SU-DHL-6 (cell line): ENCODE data around the gene SRPK2.

Experiments
- H2AFZ ChIP-seq: fragments of 200-600 bp; sonication (generic); 2 replicates; pipeline ENCODE4 v1.6.1; 2014; ENCODE audit warnings: low read depth, mild to moderate bottlenecking, moderate library complexity, mixed read lengths, antibody characterized with exemption, low read length; ENCODE audit not compliant: severe bottlenecking
- H3F3A ChIP-seq: fragments of 200-600 bp; shearing (Covaris generic); 2 replicates; pipeline ENCODE4 v1.6.0; 2016; ENCODE audit warnings: antibody characterized with exemption, mild to moderate bottlenecking; ENCODE audit not compliant: insufficient read depth
- H3K27ac ChIP-seq: fragments of 200-600 bp; sonication (generic); 2 replicates; pipeline ENCODE4 v1.5.1; 2016; ENCODE audit warnings: low read depth, mild to moderate bottlenecking, low read length, moderate library complexity, mixed read lengths
- H3K27me3 ChIP-seq: fragments of 200-600 bp; sonication (generic), shearing (Covaris generic); 2 replicates; pipeline ENCODE4 v1.6.0; 2014; ENCODE audit warnings: mild to moderate bottlenecking, low read length
- H3K36me3 ChIP-seq: fragments of 200-600 bp; sonication (generic); 2 replicates; pipeline ENCODE4 v1.6.1; 2014; ENCODE audit warnings: mild to moderate bottlenecking, low read length, mixed read lengths
- H3K4me2 ChIP-seq: fragments of 300-600, 200-600 bp; shearing (Covaris generic), sonication (generic); 2 replicates; pipeline ENCODE4 v1.6.0; 2014; ENCODE audit warnings: low read length, low read depth, mild to moderate bottlenecking; ENCODE audit not compliant: poor library complexity, severe bottlenecking
- H3K4me3 ChIP-seq: fragments of 200-600 bp; sonication (generic); 2 replicates; pipeline ENCODE4 v1.5.1; 2014; ENCODE audit warnings: antibody characterized with exemption, low read length, mild to moderate bottlenecking, mixed read lengths; ENCODE audit not compliant: insufficient read depth, poor library complexity, severe bottlenecking
- H3K79me2 ChIP-seq: fragments of 200-600 bp; sonication (generic); 2 replicates; pipeline ENCODE4 v1.6.1; 2014; ENCODE audit warnings: mild to moderate bottlenecking, low read length, moderate library complexity; ENCODE audit not compliant: insufficient read depth
- H3K9ac ChIP-seq: fragments of 200-600 bp; sonication (generic); 2 replicates; pipeline ENCODE4 v1.7.0; 2014; ENCODE audit warnings: mild to moderate bottlenecking, low read length
- H3K9me2 ChIP-seq: fragments of 200-600 bp; sonication (generic); replicated peaks from 2 replicates; pipeline ENCODE4 v1.6.1; 2014; ENCODE audit warnings: low read length; ENCODE audit not compliant: insufficient read depth
- H3K9me3 ChIP-seq: fragments of 200-600 bp; sonication (generic); 2 replicates; pipeline ENCODE4 v1.6.1; 2014; ENCODE audit warnings: low read length, mixed read lengths; ENCODE audit not compliant: insufficient read depth
- H4K20me1 ChIP-seq: fragments of 200-600 bp; sonication (generic); 2 replicates; pipeline ENCODE4 v1.6.1; 2014; ENCODE audit warnings: low read depth, mild to moderate bottlenecking, antibody characterized with exemption, low read length, moderate library complexity, mixed read lengths
- CTCF ChIP-seq: fragments of 200-600 bp; sonication (generic); IDR thresholded peaks from one replicate; pipeline ENCODE4 v1.5.1; 2017; ENCODE audit warnings: antibody characterized with exemption, mild to moderate bottlenecking, low read length, moderate library complexity; ENCODE audit not compliant: insufficient read depth, poor library complexity, severe bottlenecking
- EZH2phosphoT487 ChIP-seq: fragments of 200-600 bp; sonication (generic), shearing (Covaris generic); conservative IDR thresholded peaks from 2 replicates; pipeline ENCODE4 v1.6.1; 2018; ENCODE audit warnings: mild to moderate bottlenecking, antibody characterized with exemption, low read length, moderate library complexity, mixed read lengths

SRPK2 gene

GRCh38 chr7:105246256-105246655, 142.5 kb downstream of the SRPK2 start:
- H3K27ac ChIP-seq: peak overlapping the region; percentile 22; the same call in 1 of the 2 replicates
- H3K4me2 ChIP-seq: peak overlapping the region; percentile 27
- H2AFZ ChIP-seq: no peak overlapping the region
- no peaks in the 10 kb centered on the region for H3K9me2 ChIP-seq
- H4K20me1 ChIP-seq: peaks cover 12% of the 10 kb centered on the region; the same call in 1 of the 2 replicates
- H3K36me3 ChIP-seq: no peaks in the 10 kb centered on the region
- H3K79me2 ChIP-seq: peaks cover 58% of the 10 kb centered on the region
- TF ChIP-seq CTCF (no peak), EZH2phosphoT487 (no peak)
- H3K27me3 ChIP-seq: no peaks in the 10 kb centered on the region
- H3F3A ChIP-seq: no peaks in the 10 kb centered on the region
- no peak overlapping the region for H3K4me3 ChIP-seq
- no peaks in the 10 kb centered on the region for H3K9me3 ChIP-seq
- H3K9ac ChIP-seq: no peak overlapping the region

- peaks cover 56% of the 10 kb centered on the region for H3K79me2 ChIP-seq
- TF ChIP-seq CTCF (no peak), EZH2phosphoT487 (no peak)
- peak overlapping the region; percentile 22; the same call in 1 of the 2 replicates for H3K27ac ChIP-seq
- H2AFZ ChIP-seq: no peak overlapping the region
- H4K20me1 ChIP-seq: peaks cover 12% of the 10 kb centered on the region; the same call in 1 of the 2 replicates
- H3K9me3 ChIP-seq: no peaks in the 10 kb centered on the region
- no peaks in the 10 kb centered on the region for H3K9me2 ChIP-seq
- H3K36me3 ChIP-seq: no peaks in the 10 kb centered on the region
- H3F3A ChIP-seq: no peaks in the 10 kb centered on the region
- no peaks in the 10 kb centered on the region for H3K27me3 ChIP-seq
- no peak overlapping the region for H3K4me3 ChIP-seq
- no peak overlapping the region for H3K9ac ChIP-seq
- peak overlapping the region; percentile 27 for H3K4me2 ChIP-seq
Measured at GRCh38 chr7:105245398-105246114, 143.2 kb downstream of the SRPK2 start.

GRCh38 chr7:105244594-105244993, 144.1 kb downstream of the SRPK2 start:
- TF ChIP-seq EZH2phosphoT487 (no peak), CTCF (no peak)
- Histone ChIP-seq H4K20me1 (peaks cover 12% of the 10 kb centered on the region; the same call in 1 of the 2 replicates), H3F3A (no peaks in the 10 kb centered on the region), H3K4me2 (no peak overlapping the region), H3K36me3 (no peaks in the 10 kb centered on the region), H3K27me3 (no peaks in the 10 kb centered on the region), H3K27ac (no peak overlapping the region), H3K9me2 (no peaks in the 10 kb centered on the region), H3K79me2 (peaks cover 54% of the 10 kb centered on the region), H3K9ac (no peak overlapping the region), H3K4me3 (no peak overlapping the region), H3K9me3 (no peaks in the 10 kb centered on the region), H2AFZ (no peak overlapping the region)
